BE2C (cell line): ENCODE results near the gene C20orf141.

Source experiments
- DNase-seq: peaks from one replicate; pipeline ENCODE4 v3.0.0-alpha.2; 2020
- H3K27me3 ChIP-seq: fragments of 250-450 bp; sonication (Bioruptor Pico); 2 replicates; pipeline ENCODE4 v1.5.1; 2020; ENCODE audit warnings: mild to moderate bottlenecking
- H3K36me3 ChIP-seq: fragments of 250-450 bp; sonication (Bioruptor Pico); 2 replicates; pipeline ENCODE4 v1.5.1; 2020; ENCODE audit warnings: mild to moderate bottlenecking
- H3K4me1 ChIP-seq: fragments of 250-450 bp; sonication (Bioruptor Pico); 2 replicates; pipeline ENCODE4 v1.5.1; 2020
- H3K4me3 ChIP-seq: 2 replicates; pipeline ENCODE4 v1.5.1; 2011; ENCODE audit warnings: low read depth, low read length
- H3K9me3 ChIP-seq: fragments of 250-450 bp; sonication (Bioruptor Pico); 2 replicates; pipeline ENCODE4 v1.5.1; 2020
- TF ChIP-seq, protein P1 (sequence below): IDR thresholded peaks from 2 replicates; pipeline ENCODE4 v1.5.1; 2012; ENCODE audit warnings: mild to moderate bottlenecking, low read depth, low read length

Gene C20orf141

GRCh38 chr20:2798814-2799213, 16.0 kb upstream of the C20orf141 start:
- H3K9me3 ChIP-seq: no peaks in the 10 kb centered on the region
- DNase-seq: no peak
- H3K36me3 ChIP-seq: no peaks in the 10 kb centered on the region
- H3K4me1 ChIP-seq: no peaks in the 10 kb centered on the region
- peaks cover 37% of the 10 kb centered on the region for H3K27me3 ChIP-seq
- no peak overlapping the region for H3K4me3 ChIP-seq
- TF ChIP-seq, protein P1, sequence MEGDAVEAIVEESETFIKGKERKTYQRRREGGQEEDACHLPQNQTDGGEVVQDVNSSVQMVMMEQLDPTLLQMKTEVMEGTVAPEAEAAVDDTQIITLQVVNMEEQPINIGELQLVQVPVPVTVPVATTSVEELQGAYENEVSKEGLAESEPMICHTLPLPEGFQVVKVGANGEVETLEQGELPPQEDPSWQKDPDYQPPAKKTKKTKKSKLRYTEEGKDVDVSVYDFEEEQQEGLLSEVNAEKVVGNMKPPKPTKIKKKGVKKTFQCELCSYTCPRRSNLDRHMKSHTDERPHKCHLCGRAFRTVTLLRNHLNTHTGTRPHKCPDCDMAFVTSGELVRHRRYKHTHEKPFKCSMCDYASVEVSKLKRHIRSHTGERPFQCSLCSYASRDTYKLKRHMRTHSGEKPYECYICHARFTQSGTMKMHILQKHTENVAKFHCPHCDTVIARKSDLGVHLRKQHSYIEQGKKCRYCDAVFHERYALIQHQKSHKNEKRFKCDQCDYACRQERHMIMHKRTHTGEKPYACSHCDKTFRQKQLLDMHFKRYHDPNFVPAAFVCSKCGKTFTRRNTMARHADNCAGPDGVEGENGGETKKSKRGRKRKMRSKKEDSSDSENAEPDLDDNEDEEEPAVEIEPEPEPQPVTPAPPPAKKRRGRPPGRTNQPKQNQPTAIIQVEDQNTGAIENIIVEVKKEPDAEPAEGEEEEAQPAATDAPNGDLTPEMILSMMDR: no peak

- no peaks in the 10 kb centered on the region for H3K9me3 ChIP-seq
- no peaks in the 10 kb centered on the region for H3K36me3 ChIP-seq
- no peaks in the 10 kb centered on the region for H3K4me1 ChIP-seq
- TF ChIP-seq, protein P1: no peak
- H3K4me3 ChIP-seq: no peak overlapping the region
- DNase-seq: no peak
- H3K27me3 ChIP-seq: peaks cover 39% of the 10 kb centered on the region
Measured at GRCh38 chr20:2799271-2799670, 15.5 kb upstream of the C20orf141 start.

DNA sequence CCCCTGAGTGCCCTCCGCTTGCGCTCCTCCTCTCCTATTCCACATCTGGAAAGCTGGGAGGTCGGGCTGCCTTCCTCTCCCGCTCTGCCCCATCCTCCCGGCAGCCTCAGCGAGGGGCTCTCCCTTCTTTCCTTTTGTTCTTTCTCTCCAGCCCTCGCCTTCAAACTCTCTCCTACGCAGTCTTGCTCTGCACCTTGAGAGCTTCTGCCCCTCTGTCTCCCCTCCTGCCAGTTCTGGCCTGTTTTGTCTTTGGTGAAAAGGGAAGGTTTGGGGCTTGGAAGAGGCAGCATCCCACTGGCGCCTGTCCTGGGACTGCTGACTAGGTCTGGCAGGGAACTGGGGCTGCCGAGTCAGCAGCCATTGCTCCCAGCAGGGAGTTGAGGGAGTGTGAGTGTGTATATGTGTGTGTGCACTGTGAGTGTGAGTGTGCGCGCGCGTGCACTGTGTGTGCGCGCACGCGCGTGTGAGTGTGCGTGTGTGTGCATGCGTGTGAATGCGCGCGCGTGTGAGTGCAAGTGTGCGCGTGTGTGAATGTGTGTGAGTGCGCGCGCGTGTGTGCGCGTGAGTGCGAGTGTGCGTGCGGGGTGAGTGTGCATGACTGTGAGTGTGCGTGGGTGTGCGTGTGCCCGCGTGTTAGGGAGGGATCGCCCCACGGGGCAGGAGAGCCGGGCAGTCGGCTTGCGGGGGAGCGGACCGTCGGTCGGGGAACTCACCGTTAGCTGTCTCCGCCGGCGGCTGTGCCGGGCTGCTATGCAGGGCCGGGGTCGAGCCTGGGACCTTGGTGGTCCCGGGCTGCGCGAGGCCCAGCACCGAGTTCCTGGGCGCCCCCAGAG, 14.9 kb upstream of the C20orf141 start:
- H3K9me3 ChIP-seq: no peaks in the 10 kb centered on the region
- peak overlapping the region; percentile 16 for H3K4me3 ChIP-seq
- TF ChIP-seq, protein P1: no peak
- H3K4me1 ChIP-seq: no peaks in the 10 kb centered on the region
- peaks cover 41% of the 10 kb centered on the region for H3K27me3 ChIP-seq
- H3K36me3 ChIP-seq: no peaks in the 10 kb centered on the region
- no peak for DNase-seq

- Histone ChIP-seq H3K4me1 (no peaks in the 10 kb centered on the region), H3K27me3 (peaks cover 41% of the 10 kb centered on the region), H3K9me3 (no peaks in the 10 kb centered on the region), H3K36me3 (no peaks in the 10 kb centered on the region), H3K4me3 (peak within 1 kb of the TSS; percentile 16)
- TF ChIP-seq, protein P1: no peak
- no peak for DNase-seq
Measured at GRCh38 chr20:2800521-2801285, 14.1 kb upstream of the C20orf141 start, which contains the start of gene CPXM1. Gene CPXM1, minus strand, starts transcription at chr20:2800627. Its CDS starts 55 bp downstream, at chr20:2800572.

DNA sequence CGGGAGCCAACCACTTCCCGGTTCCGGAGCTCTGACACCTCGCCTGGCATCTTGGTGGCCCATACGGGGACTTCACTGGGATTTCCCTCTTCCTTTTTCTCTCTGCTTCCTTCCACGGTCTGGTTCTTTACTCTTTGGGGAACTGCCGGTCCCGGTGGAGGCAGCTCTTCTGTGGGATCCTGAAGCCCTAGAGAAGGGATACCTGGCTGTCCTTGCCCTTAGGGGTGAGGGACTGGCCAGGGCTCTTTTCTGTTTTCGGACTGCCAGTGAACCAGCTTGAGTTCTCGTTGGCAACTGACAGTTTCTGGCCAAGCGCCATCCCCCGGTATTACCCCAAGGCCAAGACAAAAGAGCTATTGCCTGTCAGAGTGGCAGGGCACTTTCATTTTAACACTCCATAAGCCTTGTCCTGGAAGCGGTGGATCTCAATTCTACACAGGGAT, 13.5 kb upstream of the C20orf141 start:
- H3K27me3 ChIP-seq: peaks cover 47% of the 10 kb centered on the region

More for the DNA sequence above, 13.5 kb upstream of the C20orf141 start:
- no peaks in the 10 kb centered on the region for H3K36me3 ChIP-seq
- H3K4me3 ChIP-seq: no peak overlapping the region
- TF ChIP-seq, protein P1: no peak
- no peaks in the 10 kb centered on the region for H3K4me1 ChIP-seq
- DNase-seq: no peak
- no peaks in the 10 kb centered on the region for H3K9me3 ChIP-seq
